Parathyroid adenoma (tissue), 2 donors: Measurements from ENCODE around the gene CYSRT1.
A peak's percentile ranks its signal among the peaks of the same experiment; 100 is the strongest.

Source experiments
- H2AFZ ChIP-seq: fragments of 300-600 bp; sonication (generic); one replicate; pipeline ENCODE4 v1.7.0; 2017; ENCODE audit warnings: antibody characterized with exemption, mild to moderate bottlenecking
- H3K27ac ChIP-seq: fragments of 300-600 bp; sonication (generic); one replicate; pipeline ENCODE4 v1.7.0; 2017
- H3K27me3 ChIP-seq: fragments of 300-600 bp; sonication (generic); one replicate; pipeline ENCODE4 v1.7.0; 2017; ENCODE audit warnings: low read length; ENCODE audit not compliant: control insufficient read depth, insufficient read depth
- H3K36me3 ChIP-seq: fragments of 300-600 bp; sonication (generic); one replicate; pipeline ENCODE4 v1.7.0; 2017; ENCODE audit warnings: low read length; ENCODE audit not compliant: control insufficient read depth, insufficient read depth
- H3K4me1 ChIP-seq: fragments of 300-600 bp; sonication (generic); one replicate; pipeline ENCODE4 v1.7.0; 2017; ENCODE audit warnings: control low read depth
- H3K4me2 ChIP-seq: fragments of 300-600 bp; sonication (generic); one replicate; pipeline ENCODE4 v1.7.0; 2017; ENCODE audit warnings: low read length
- H3K4me3 ChIP-seq: fragments of 300-600 bp; sonication (generic); one replicate; pipeline ENCODE4 v1.7.0; 2017; ENCODE audit warnings: low read depth, low read length
- H3K79me2 ChIP-seq: fragments of 300-600 bp; sonication (generic); one replicate; pipeline ENCODE4 v1.7.0; 2017; ENCODE audit warnings: control low read depth
- H3K9ac ChIP-seq: fragments of 300-600 bp; sonication (generic); one replicate; pipeline ENCODE4 v1.7.0; 2017; ENCODE audit warnings: mild to moderate bottlenecking
- H3K9me3 ChIP-seq: fragments of 300-600 bp; sonication (generic); one replicate; pipeline ENCODE4 v1.7.0; 2017; ENCODE audit warnings: low read length; ENCODE audit not compliant: control insufficient read depth
- CTCF ChIP-seq: fragments of 300-600 bp; sonication (generic); IDR thresholded peaks from one replicate; pipeline ENCODE4 v1.7.0; 2017; ENCODE audit warnings: antibody characterized with exemption, mild to moderate bottlenecking
- donor health status: primary hyperparathyroidism.

Gene CYSRT1

GRCh38 chr9:137267933-137268355, 43.0 kb downstream of the CYSRT1 start:
- H3K36me3 ChIP-seq: no peaks in the 10 kb centered on the region
- H3K9ac ChIP-seq: no peak overlapping the region
- H3K79me2 ChIP-seq: no peaks in the 10 kb centered on the region
- no peak for TF ChIP-seq CTCF
- no peak overlapping the region for H2AFZ ChIP-seq
- H3K4me2 ChIP-seq: no peak overlapping the region
- no peak overlapping the region for H3K4me3 ChIP-seq
- H3K4me1 ChIP-seq: peaks cover 4% of the 10 kb centered on the region
- no peak overlapping the region for H3K27ac ChIP-seq
- no peaks in the 10 kb centered on the region for H3K9me3 ChIP-seq
- no peaks in the 10 kb centered on the region for H3K27me3 ChIP-seq

GRCh38 chr9:137268538-137269201, 43.7 kb downstream of the CYSRT1 start:
- no peak for TF ChIP-seq CTCF
- H3K27ac ChIP-seq: peak overlapping the region; percentile 24
- no peak overlapping the region for H3K4me3 ChIP-seq
- H3K9me3 ChIP-seq: no peaks in the 10 kb centered on the region
- H2AFZ ChIP-seq: no peak overlapping the region
- no peaks in the 10 kb centered on the region for H3K36me3 ChIP-seq
- H3K4me1 ChIP-seq: peaks cover 4% of the 10 kb centered on the region
- peak overlapping the region; percentile 28 for H3K4me2 ChIP-seq
- no peaks in the 10 kb centered on the region for H3K27me3 ChIP-seq
- no peaks in the 10 kb centered on the region for H3K79me2 ChIP-seq
- H3K9ac ChIP-seq: no peak overlapping the region

GRCh38 chr9:137269231-137269772, 44.3 kb downstream of the CYSRT1 start:
- Histone ChIP-seq H3K4me2 (peak overlapping the region; percentile 28), H3K27me3 (no peaks in the 10 kb centered on the region), H3K9me3 (no peaks in the 10 kb centered on the region), H3K4me1 (peaks cover 4% of the 10 kb centered on the region), H3K4me3 (no peak overlapping the region), H2AFZ (no peak overlapping the region), H3K79me2 (no peaks in the 10 kb centered on the region), H3K27ac (peak overlapping the region; percentile 24), H3K9ac (no peak overlapping the region), H3K36me3 (no peaks in the 10 kb centered on the region)
- TF ChIP-seq CTCF: no peak

- Histone ChIP-seq H3K27ac (no peak overlapping the region), H3K4me1 (peaks cover 4% of the 10 kb centered on the region)
These were observed 46.1 kb downstream of the CYSRT1 start for GRCh38 chr9:137270929-137271695.

More at GRCh38 chr9:137270929-137271695, 46.1 kb downstream of the CYSRT1 start:
- no peaks in the 10 kb centered on the region for H3K79me2 ChIP-seq
- H3K9ac ChIP-seq: no peak overlapping the region
- H3K4me3 ChIP-seq: no peak overlapping the region
- TF ChIP-seq CTCF: no peak
- no peaks in the 10 kb centered on the region for H3K27me3 ChIP-seq
- no peak overlapping the region for H3K4me2 ChIP-seq
- no peak overlapping the region for H2AFZ ChIP-seq
- no peaks in the 10 kb centered on the region for H3K9me3 ChIP-seq
- H3K36me3 ChIP-seq: no peaks in the 10 kb centered on the region
